CD4-positive, alpha-beta T cell (primary cell): ENCODE results near the gene FMO3. TPM values are rescaled to one million over a fixed set of nuclear protein-coding genes. Genes with fewer than 3 reads are reported as not detected.

Source experiments
- ATAC-seq: fragments of 200-7000 bp; cut with Tn5 transposase; one replicate; pipeline ENCODE4 v1.10.0; 2022; ENCODE audit warnings: mild to moderate bottlenecking; ENCODE audit not compliant: poor library complexity
- CTCF ChIA-PET: fragments of 350-600 bp; sonication (Branson Sonifier 250); formaldehyde crosslinking; loops from one replicate; lab custom pipeline; 2021; ENCODE audit warnings: antibody characterized with exemption, inconsistent platforms; lab: Charles Lee
- POLR2A ChIA-PET: fragments of 350-600 bp; sonication (Branson Sonifier 250); formaldehyde crosslinking; loops from one replicate; lab custom pipeline; 2021; ENCODE audit warnings: antibody characterized with exemption, inconsistent platforms; lab: Charles Lee
- DNase-seq, 14 experiments: peaks; one replicate each; pipeline ENCODE4 v3.0.0-alpha.2; 2013 to 2020; ENCODE audit warnings: mixed read lengths in 2 of 14
- H3K27ac ChIP-seq, 2 donors: one replicate each; pipeline versions ENCODE4 v1.5.1 to v1.7.0; 2013; ENCODE audit warnings: low read length in 2 of 2, low read depth in 1 of 2, mild to moderate bottlenecking in 1 of 2
- H3K27me3 ChIP-seq, 2 experiments: 1 replicate in 1 of 2; 2 replicates in 1 of 2; pipeline versions ENCODE4 v1.6.1 to v1.7.0; 2013; ENCODE audit warnings: low read length in 2 of 2, control low read depth in 1 of 2, mild to moderate bottlenecking in 1 of 2, moderate library complexity in 1 of 2; ENCODE audit not compliant: insufficient read depth in 2 of 2, control insufficient read depth in 1 of 2
- H3K36me3 ChIP-seq: one replicate; pipeline ENCODE4 v1.6.1; 2013; ENCODE audit warnings: low read length, control low read depth; ENCODE audit not compliant: insufficient read depth
- H3K4me1 ChIP-seq: one replicate; pipeline ENCODE4 v1.6.1; 2013; ENCODE audit warnings: low read length, control low read depth; ENCODE audit not compliant: insufficient read depth
- H3K4me3 ChIP-seq: one replicate; pipeline ENCODE4 v1.5.1; 2013; ENCODE audit warnings: mild to moderate bottlenecking, low read length, moderate library complexity
- H3K9me3 ChIP-seq, 2 experiments: 1 replicate in 1 of 2; 2 replicates in 1 of 2; pipeline versions ENCODE4 v1.6.1 to v1.7.0; 2013; ENCODE audit warnings: low read length in 2 of 2, mild to moderate bottlenecking in 2 of 2, control low read depth in 1 of 2, moderate library complexity in 1 of 2; ENCODE audit not compliant: control insufficient read depth in 1 of 2, insufficient read depth in 1 of 2
- H3K27ac Mint-ChIP-seq: one replicate; pipeline ENCODE4 v1.8.0; 2020; ENCODE audit warnings: mixed read lengths
- H3K27me3 Mint-ChIP-seq: one replicate; pipeline ENCODE4 v1.8.0; 2021; ENCODE audit warnings: mixed read lengths
- H3K36me3 Mint-ChIP-seq: one replicate; pipeline ENCODE4 v1.8.0; 2021; ENCODE audit warnings: low read depth, mixed read lengths
- H3K4me1 Mint-ChIP-seq: one replicate; pipeline ENCODE4 v1.8.0; 2021; ENCODE audit warnings: low read depth, mixed read lengths
- H3K4me3 Mint-ChIP-seq: one replicate; pipeline ENCODE4 v1.8.0; 2020; ENCODE audit warnings: mild to moderate bottlenecking, mixed read lengths
- H3K9me3 Mint-ChIP-seq: one replicate; pipeline ENCODE4 v1.8.0; 2020; ENCODE audit warnings: mixed read lengths
- CTCF ChIP-seq: fragments of 200-600 bp; IDR thresholded peaks from one replicate; pipeline ENCODE4 v1.8.0; 2022; ENCODE audit warnings: antibody characterized with exemption, mild to moderate bottlenecking
- intact Hi-C, 2 experiments: fragments of 100-400 bp; cut with DNase I in 1 of 2; cut with micrococcal nuclease in 1 of 2; formaldehyde crosslinking; loops; one replicate each; pipeline versions ENCODE4 v1.15.1 to v1.9.0; 2023 to 2025; cut with DNase I, micrococcal nuclease
- total RNA-seq, 174 experiments: library from RNA in 2 of 174; stranded (reverse) in 2 of 174; gene quantifications; one replicate each; pipeline ENCODE4 v1.2.3 and lab custom pipeline; 2021 to 2026

FMO3 gene
- total RNA-seq, 2 experiments from 2014 or later = not detected

- ATAC-seq (no peak), DNase-seq (no peak)
- POLR2A ChIA-PET = no interaction called here
- Mint-ChIP-seq H3K4me1 (no peaks in the 10 kb centered on the region), H3K4me3 (no peak overlapping the region), H3K27me3 (peaks cover 33% of the 10 kb centered on the region), H3K36me3 (no peaks in the 10 kb centered on the region), H3K9me3 (no peaks in the 10 kb centered on the region), H3K27ac (no peak overlapping the region)
- Histone ChIP-seq H3K4me1 (no peaks in the 10 kb centered on the region), H3K9me3 (no peaks in the 10 kb centered on the region), H3K36me3 (no peaks in the 10 kb centered on the region), H3K4me3 (no peak overlapping the region), H3K27me3 (peaks cover 0 to 4% of the 10 kb centered on the region in 2 experiments), H3K27ac (no peak overlapping the region)
- intact Hi-C loops = no loop called here
- CTCF ChIA-PET = no interaction called here
- no peak for TF ChIP-seq CTCF
Measured at GRCh38 chr1:171119648-171120047, 28.9 kb downstream of the FMO3 start.

DNA sequence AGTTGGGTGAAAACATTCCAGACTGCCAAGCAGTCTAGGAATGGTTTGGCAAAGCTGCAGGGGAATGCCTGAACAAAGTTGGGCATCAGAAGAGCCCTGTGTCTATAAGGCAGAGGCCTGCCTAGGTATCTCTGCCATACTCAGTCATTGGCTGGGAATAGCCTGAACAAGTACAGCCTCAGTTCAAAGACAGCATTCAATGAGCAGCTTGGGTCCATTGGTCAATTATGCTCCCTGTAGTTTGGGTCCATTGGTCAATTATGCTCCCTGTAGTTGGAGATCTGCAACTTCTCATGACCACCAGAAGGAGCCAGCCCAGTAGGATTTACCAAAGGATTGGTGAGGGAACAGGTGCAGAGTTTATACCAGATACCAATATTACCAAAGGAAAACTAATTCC is 31.6 kb downstream of the FMO3 start:
- H3K4me3 Mint-ChIP-seq = no peak overlapping the region

GRCh38 chr1:171122893-171123292 is 32.2 kb downstream of the FMO3 start:
- ATAC-seq (no peak), DNase-seq (no peak)
- TF ChIP-seq CTCF = no peak
- no peaks in the 10 kb centered on the region for H3K27me3 ChIP-seq
- H3K4me3 ChIP-seq = no peak overlapping the region
- H3K4me1 ChIP-seq = no peaks in the 10 kb centered on the region
- ChIA-PET CTCF (no interaction called here), POLR2A (no interaction called here)
- H3K9me3 Mint-ChIP-seq = peaks cover 4% of the 10 kb centered on the region
- no peak overlapping the region for H3K4me3 Mint-ChIP-seq
- H3K36me3 Mint-ChIP-seq = no peaks in the 10 kb centered on the region
- intact Hi-C loops = no loop called here
- H3K9me3 ChIP-seq = no peaks in the 10 kb centered on the region
- H3K27ac Mint-ChIP-seq = no peak overlapping the region
- H3K4me1 Mint-ChIP-seq = no peaks in the 10 kb centered on the region
- no peak overlapping the region for H3K27ac ChIP-seq
- H3K36me3 ChIP-seq = no peaks in the 10 kb centered on the region
- H3K27me3 Mint-ChIP-seq = peaks cover 20% of the 10 kb centered on the region

More for the DNA sequence above, 31.6 kb downstream of the FMO3 start:
- Histone ChIP-seq H3K9me3 (no peaks in the 10 kb centered on the region), H3K36me3 (no peaks in the 10 kb centered on the region), H3K27me3 (no peaks in the 10 kb centered on the region), H3K27ac (no peak overlapping the region), H3K4me1 (no peaks in the 10 kb centered on the region), H3K4me3 (no peak overlapping the region)
- DNase-seq = no peak
- Mint-ChIP-seq H3K9me3 (no peaks in the 10 kb centered on the region), H3K27me3 (peaks cover 20% of the 10 kb centered on the region), H3K27ac (no peak overlapping the region), H3K36me3 (no peaks in the 10 kb centered on the region), H3K4me1 (no peaks in the 10 kb centered on the region)
- intact Hi-C loops = no loop called here
- POLR2A ChIA-PET = no interaction called here
- no peak for ATAC-seq
- TF ChIP-seq CTCF = no peak
- CTCF ChIA-PET = no interaction called here
